ENCODE data around the gene CREG2.

CREG2 gene

GRCh38 chr2:101402630-101403029 is 15.3 kb upstream of the CREG2 start:
- Histone ChIP-seq H3K4me2 (ENCODE audit: low read length) (no peak overlapping the region), H2AFZ (no peak overlapping the region), H3K79me2 (no peaks in the 10 kb centered on the region), H3K4me1 (no peaks in the 10 kb centered on the region), H3K4me3 (ENCODE audit: low read depth, low read length) (no peak overlapping the region), H3K9me3 (ENCODE audit: control insufficient read depth, low read length) (no peaks in the 10 kb centered on the region), H3K27ac (no peak overlapping the region), H3K9ac (no peak overlapping the region), H3K27me3 (ENCODE audit: control insufficient read depth, insufficient read depth, low read length) (no peaks in the 10 kb centered on the region), H3K36me3 (ENCODE audit: control insufficient read depth, insufficient read depth, low read length) (no peaks in the 10 kb centered on the region)
- no peak for TF ChIP-seq CTCF (IDR thresholded peaks at IDR 0.05)

GRCh38 chr2:101401906-101402305 is 14.6 kb upstream of the CREG2 start:
- Histone ChIP-seq H3K4me1 (no peaks in the 10 kb centered on the region), H3K27me3 (ENCODE audit: control insufficient read depth, insufficient read depth, low read length) (no peaks in the 10 kb centered on the region), H3K79me2 (no peaks in the 10 kb centered on the region), H3K9ac (no peak overlapping the region), H3K36me3 (ENCODE audit: control insufficient read depth, insufficient read depth, low read length) (no peaks in the 10 kb centered on the region), H3K27ac (no peak overlapping the region), H3K4me3 (ENCODE audit: low read depth, low read length) (no peak overlapping the region), H3K9me3 (ENCODE audit: control insufficient read depth, low read length) (no peaks in the 10 kb centered on the region), H2AFZ (no peak overlapping the region), H3K4me2 (ENCODE audit: low read length) (no peak overlapping the region)
- no peak for TF ChIP-seq CTCF (IDR thresholded peaks at IDR 0.05)

GRCh38 chr2:101401326-101401665 is 14.0 kb upstream of the CREG2 start:
- Histone ChIP-seq H3K4me1 (no peaks in the 10 kb centered on the region), H3K27ac (no peak overlapping the region), H3K27me3 (ENCODE audit: control insufficient read depth, insufficient read depth, low read length) (no peaks in the 10 kb centered on the region), H3K4me2 (ENCODE audit: low read length) (no peak overlapping the region), H3K9me3 (ENCODE audit: control insufficient read depth, low read length) (no peaks in the 10 kb centered on the region), H3K9ac (no peak overlapping the region), H3K4me3 (ENCODE audit: low read depth, low read length) (no peak overlapping the region), H3K79me2 (no peaks in the 10 kb centered on the region), H2AFZ (no peak overlapping the region), H3K36me3 (ENCODE audit: control insufficient read depth, insufficient read depth, low read length) (no peaks in the 10 kb centered on the region)
- TF ChIP-seq CTCF (IDR thresholded peaks at IDR 0.05), result no peak

- Histone ChIP-seq H3K4me3 (ENCODE audit: low read depth, low read length) (no peak overlapping the region), H3K27ac (no peak overlapping the region), H3K4me2 (ENCODE audit: low read length) (no peak overlapping the region), H3K9ac (no peak overlapping the region), H3K4me1 (no peaks in the 10 kb centered on the region), H3K9me3 (ENCODE audit: control insufficient read depth, low read length) (no peaks in the 10 kb centered on the region), H2AFZ (no peak overlapping the region), H3K36me3 (ENCODE audit: control insufficient read depth, insufficient read depth, low read length) (no peaks in the 10 kb centered on the region), H3K27me3 (ENCODE audit: control insufficient read depth, insufficient read depth, low read length) (no peaks in the 10 kb centered on the region), H3K79me2 (no peaks in the 10 kb centered on the region)
- TF ChIP-seq CTCF (IDR thresholded peaks at IDR 0.05), result no peak
Measured at GRCh38 chr2:101400506-101401325, 13.4 kb upstream of the CREG2 start.

- H3K4me1 ChIP-seq, result no peaks in the 10 kb centered on the region
- no peak overlapping the region for H3K27ac ChIP-seq
- H3K36me3 ChIP-seq (ENCODE audit: control insufficient read depth, insufficient read depth, low read length), result no peaks in the 10 kb centered on the region
- TF ChIP-seq CTCF (IDR thresholded peaks at IDR 0.05), result no peak
- H3K79me2 ChIP-seq, result no peaks in the 10 kb centered on the region
- no peak overlapping the region for H3K9ac ChIP-seq
- no peaks in the 10 kb centered on the region for H3K27me3 ChIP-seq (ENCODE audit: control insufficient read depth, insufficient read depth, low read length)
- no peak overlapping the region for H3K4me2 ChIP-seq (ENCODE audit: low read length)
- no peak overlapping the region for H3K4me3 ChIP-seq (ENCODE audit: low read depth, low read length)
- H3K9me3 ChIP-seq (ENCODE audit: control insufficient read depth, low read length), result no peaks in the 10 kb centered on the region
- H2AFZ ChIP-seq, result no peak overlapping the region
Measured at GRCh38 chr2:101400048-101400447, 12.7 kb upstream of the CREG2 start.
